Measurements from ENCODE around the gene IFNL2. TPM values are rescaled to one million over a fixed set of nuclear protein-coding genes. Genes with fewer than 3 reads are reported as not detected.

Gene IFNL2
- total and polyA plus RNA-seq, 2 of the 4 experiments (the other 2 are of a cell fraction) = not detected

DNA sequence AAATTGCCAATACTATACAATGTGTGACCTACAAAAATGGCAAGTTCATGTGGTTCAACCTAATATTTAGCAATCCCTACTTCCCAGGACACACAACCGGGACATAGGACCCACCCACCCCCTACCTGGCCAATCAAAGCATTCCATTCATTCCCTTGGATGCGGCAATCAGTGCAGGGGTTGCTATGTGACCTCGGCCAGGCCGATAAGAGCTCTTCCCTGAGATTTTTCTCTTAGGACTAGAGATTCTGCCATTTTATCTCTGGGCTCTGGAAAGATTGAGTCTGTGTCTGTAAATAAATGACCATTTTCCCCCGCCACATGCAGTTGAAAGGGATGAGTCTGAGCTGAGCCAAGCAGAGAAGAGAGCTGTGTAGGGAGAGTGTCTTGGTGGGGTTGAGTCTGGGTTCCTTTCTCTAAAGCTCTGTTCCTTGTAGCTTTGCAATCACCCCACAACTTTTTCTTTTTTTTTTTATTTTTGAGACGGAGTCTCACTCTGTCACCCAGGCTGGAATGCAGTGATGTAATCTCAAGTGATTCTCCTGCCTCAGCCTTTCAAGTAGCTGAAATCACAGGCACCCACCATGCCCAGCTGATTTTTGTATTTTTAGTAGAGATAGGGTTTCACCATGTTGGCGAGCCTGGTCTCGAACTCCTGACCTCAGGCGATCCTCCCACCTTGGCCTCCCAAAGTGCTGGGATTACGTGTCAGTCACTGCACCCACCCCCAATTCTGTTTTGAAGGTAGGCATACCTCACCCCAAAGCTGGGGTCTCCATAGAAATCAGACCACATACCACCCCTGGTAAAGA lies 35.4 kb downstream of the IFNL2 start:
- no peak overlapping the region for H3K23ac ChIP-seq (ENCODE audit: low read depth, low read length)
- no peak overlapping the region for H3K4me2 ChIP-seq (ENCODE audit: low read depth, low read length)
- no peaks in the 10 kb centered on the region for H3K9me1 ChIP-seq (ENCODE audit: insufficient read depth, low read length)
- BruUV-seq (replicated peaks) = no TSS peak
- H3K18ac ChIP-seq (ENCODE audit: low read depth, low read length) = no peak overlapping the region
- H2BK20ac ChIP-seq (ENCODE audit: low read depth, low read length) = no peak overlapping the region
- H3K27ac ChIP-seq (ENCODE audit: insufficient read depth, low read length) = no peak overlapping the region
- H2AK5ac ChIP-seq (ENCODE audit: low read depth, low read length) = no peak overlapping the region
- no CpG with 5 or more reads among the region's 10 CpGs for WGBS, 2 experiments (ENCODE audit: extremely low coverage in 2 of 2, insufficient read length in 1 of 2)
- H3K36me3 ChIP-seq (ENCODE audit: control insufficient read depth, insufficient read depth, low read length) = no peaks in the 10 kb centered on the region
- no peak overlapping the region for H4K8ac ChIP-seq (ENCODE audit: low read depth in 2 of 2, low read length in 2 of 2)
- H2AFZ ChIP-seq (replicated peaks; ENCODE audit: low read length, poor library complexity) = no peak overlapping the region
- H4K20me1 ChIP-seq (ENCODE audit: insufficient read depth, low read length) = no peaks in the 10 kb centered on the region; the same call in 1 of the 2 replicates
- no peaks in the 10 kb centered on the region for H3K79me1 ChIP-seq (ENCODE audit: low read depth in 1 of 2, low read length in 2 of 2)
- dilution Hi-C loops (cut with HindIII; ENCODE audit: low sequenced_read_pairs, unreplicated experiment) (no loop called here), in situ Hi-C loops (cut with MboI; ENCODE audit: low sequenced_read_pairs) (no loop called here), intact Hi-C loops (cut with micrococcal nuclease) (no loop called here)
- peaks cover 8% of the 10 kb centered on the region for H3K9me3 ChIP-seq (ENCODE audit: control insufficient read depth, insufficient read depth, low read length)
- H3K4ac ChIP-seq (ENCODE audit: low read depth, low read length) = no peak overlapping the region
- H4K91ac ChIP-seq (ENCODE audit: insufficient read depth, low read depth, low read length) = no peak overlapping the region
- peaks cover 73% of the 10 kb centered on the region for H3K27me3 ChIP-seq (ENCODE audit: control insufficient read depth, insufficient read depth, low read length)
- H2BK120ac ChIP-seq (ENCODE audit: low read depth, low read length) = no peak overlapping the region
- no peak overlapping the region for H3K14ac ChIP-seq (replicated peaks; ENCODE audit: low read depth, low read length)
- H2BK5ac ChIP-seq (ENCODE audit: low read depth, low read length, poor library complexity, severe bottlenecking) = no peak overlapping the region
- DNase-seq (no peak), ATAC-seq (ENCODE audit: low read depth) (no peak)
- POLR2A ChIA-PET (ENCODE audit: unreplicated experiment) = no interaction called here
- no peak overlapping the region for H2BK15ac ChIP-seq (ENCODE audit: low read depth, low read length)
- H3K9ac ChIP-seq (ENCODE audit: low read depth, low read length) = no peak overlapping the region
- CTCF ChIA-PET = interaction anchor here (0.6 kb wide), 1 partner anchor 370 kb away, joined by 5 read pairs; no protein-coding TSS in a partner anchor
- no peaks in the 10 kb centered on the region; the same call in 1 of the 2 replicates for H3K4me1 ChIP-seq (ENCODE audit: control insufficient read depth, insufficient read depth, low read length)
- H3K56ac ChIP-seq (ENCODE audit: extremely low read depth, insufficient read depth, low read length) = no peak overlapping the region
- no peak overlapping the region for H3K4me3 ChIP-seq (ENCODE audit: insufficient read depth, low read depth, low read length)
- H2AK9ac ChIP-seq (replicated peaks; ENCODE audit: low read depth, low read length, poor library complexity) = no peak overlapping the region
- no peak overlapping the region for H4K5ac ChIP-seq (ENCODE audit: low read depth, low read length)
- no peak for TF ChIP-seq MAZ (IDR thresholded peaks at IDR 0.05; ENCODE audit: borderline replicate concordance, low read depth, low read length)
- no peak for TF ChIP-seq CHD1 (IDR thresholded peaks at IDR 0.05; ENCODE audit: low read depth, low read length)
- no peak for TF ChIP-seq CEBPB (IDR thresholded peaks at IDR 0.05; ENCODE audit: low read depth, low read length)
- no peak for TF ChIP-seq FOS (IDR thresholded peaks at IDR 0.05; ENCODE audit: low read depth, low read length)
- no peak for TF ChIP-seq SMC3 (IDR thresholded peaks at IDR 0.05; ENCODE audit: low read depth, low read length)
- TF ChIP-seq, protein P1, sequence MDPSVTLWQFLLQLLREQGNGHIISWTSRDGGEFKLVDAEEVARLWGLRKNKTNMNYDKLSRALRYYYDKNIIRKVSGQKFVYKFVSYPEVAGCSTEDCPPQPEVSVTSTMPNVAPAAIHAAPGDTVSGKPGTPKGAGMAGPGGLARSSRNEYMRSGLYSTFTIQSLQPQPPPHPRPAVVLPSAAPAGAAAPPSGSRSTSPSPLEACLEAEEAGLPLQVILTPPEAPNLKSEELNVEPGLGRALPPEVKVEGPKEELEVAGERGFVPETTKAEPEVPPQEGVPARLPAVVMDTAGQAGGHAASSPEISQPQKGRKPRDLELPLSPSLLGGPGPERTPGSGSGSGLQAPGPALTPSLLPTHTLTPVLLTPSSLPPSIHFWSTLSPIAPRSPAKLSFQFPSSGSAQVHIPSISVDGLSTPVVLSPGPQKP (IDR thresholded peaks at IDR 0.05; ENCODE audit: borderline replicate concordance, low read depth, low read length) = no peak
- no peak for TF ChIP-seq BHLHE40 (IDR thresholded peaks at IDR 0.05; ENCODE audit: low read depth, low read length)
- TF ChIP-seq POLR2A (IDR thresholded peaks at IDR 0.05; ENCODE audit: low read depth, low read length) = no peak
- no peak for TF ChIP-seq NFE2L2 (IDR thresholded peaks at IDR 0.05; ENCODE audit: low read depth, low read length)
- no peak for TF ChIP-seq RCOR1 (IDR thresholded peaks at IDR 0.05; ENCODE audit: insufficient replicate concordance, low read length)
- TF ChIP-seq MXI1 (IDR thresholded peaks at IDR 0.05; ENCODE audit: borderline replicate concordance, low read depth, low read length) = no peak
- no peak for TF ChIP-seq RAD21 (IDR thresholded peaks at IDR 0.05; ENCODE audit: low read length)
- TF ChIP-seq, protein P2, sequence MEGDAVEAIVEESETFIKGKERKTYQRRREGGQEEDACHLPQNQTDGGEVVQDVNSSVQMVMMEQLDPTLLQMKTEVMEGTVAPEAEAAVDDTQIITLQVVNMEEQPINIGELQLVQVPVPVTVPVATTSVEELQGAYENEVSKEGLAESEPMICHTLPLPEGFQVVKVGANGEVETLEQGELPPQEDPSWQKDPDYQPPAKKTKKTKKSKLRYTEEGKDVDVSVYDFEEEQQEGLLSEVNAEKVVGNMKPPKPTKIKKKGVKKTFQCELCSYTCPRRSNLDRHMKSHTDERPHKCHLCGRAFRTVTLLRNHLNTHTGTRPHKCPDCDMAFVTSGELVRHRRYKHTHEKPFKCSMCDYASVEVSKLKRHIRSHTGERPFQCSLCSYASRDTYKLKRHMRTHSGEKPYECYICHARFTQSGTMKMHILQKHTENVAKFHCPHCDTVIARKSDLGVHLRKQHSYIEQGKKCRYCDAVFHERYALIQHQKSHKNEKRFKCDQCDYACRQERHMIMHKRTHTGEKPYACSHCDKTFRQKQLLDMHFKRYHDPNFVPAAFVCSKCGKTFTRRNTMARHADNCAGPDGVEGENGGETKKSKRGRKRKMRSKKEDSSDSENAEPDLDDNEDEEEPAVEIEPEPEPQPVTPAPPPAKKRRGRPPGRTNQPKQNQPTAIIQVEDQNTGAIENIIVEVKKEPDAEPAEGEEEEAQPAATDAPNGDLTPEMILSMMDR (conservative IDR thresholded peaks at IDR 0.05; ENCODE audit: low read depth, low read length) = no peak
- TF ChIP-seq USF2 (IDR thresholded peaks at IDR 0.05; ENCODE audit: low read depth, low read length) = no peak
- no peak for TF ChIP-seq RFX5 (IDR thresholded peaks at IDR 0.05; ENCODE audit: low read depth, low read length)
